Stomach smooth muscle (tissue), 2 donors: ENCODE data around the gene ACAN.

Experiments
- H3K27ac ChIP-seq: one replicate; pipeline ENCODE4 v1.7.0; 2013; ENCODE audit warnings: mild to moderate bottlenecking, low read length, inconsistent platforms
- H3K27me3 ChIP-seq, 2 donors: one replicate each; pipeline ENCODE4 v1.7.0; 2013; ENCODE audit warnings: low read length in 2 of 2; ENCODE audit not compliant: insufficient read depth in 2 of 2, control insufficient read depth in 1 of 2
- H3K36me3 ChIP-seq, 2 donors: one replicate each; pipeline ENCODE4 v1.7.0; 2013; ENCODE audit warnings: low read length in 2 of 2; ENCODE audit not compliant: control insufficient read depth in 2 of 2, insufficient read depth in 2 of 2
- H3K4me1 ChIP-seq: one replicate; pipeline ENCODE4 v1.7.0; 2013; ENCODE audit warnings: low read length; ENCODE audit not compliant: control insufficient read depth, insufficient read depth
- H3K4me3 ChIP-seq, 2 donors: one replicate each; pipeline ENCODE4 v1.7.0; 2013; ENCODE audit warnings: low read length in 2 of 2
- H3K9ac ChIP-seq, 2 donors: one replicate each; pipeline ENCODE4 v1.7.0; 2013; ENCODE audit warnings: low read length in 2 of 2, mild to moderate bottlenecking in 1 of 2
- H3K9me3 ChIP-seq, 2 donors: one replicate each; pipeline ENCODE4 v1.7.0; 2013; ENCODE audit warnings: low read length in 2 of 2; ENCODE audit not compliant: control insufficient read depth in 2 of 2
- donor health status: healthy.
- donor health status: Pancreatic carcinoma.

The ACAN gene

GRCh38 chr15:88863412-88863811 is 60.2 kb downstream of the ACAN start:
- Histone ChIP-seq H3K4me1 (no peaks in the 10 kb centered on the region), H3K36me3 (no peaks in the 10 kb centered on the region), H3K9ac (no peak overlapping the region), H3K9me3 (no peaks in the 10 kb centered on the region), H3K27me3 (peaks cover 0 to 16% of the 10 kb centered on the region in 2 donors), H3K27ac (no peak overlapping the region), H3K4me3 (no peak overlapping the region)

- Histone ChIP-seq H3K27ac (no peak overlapping the region), H3K4me3 (no peak overlapping the region), H3K9me3 (no peaks in the 10 kb centered on the region), H3K27me3 (peaks cover 0 to 7% of the 10 kb centered on the region in 2 donors), H3K36me3 (no peaks in the 10 kb centered on the region), H3K9ac (no peak overlapping the region), H3K4me1 (no peaks in the 10 kb centered on the region)
Observed at GRCh38 chr15:88864861-88865497, 61.7 kb downstream of the ACAN start.

GRCh38 chr15:88865498-88866099 is 62.4 kb downstream of the ACAN start:
- no peak overlapping the region for H3K9ac ChIP-seq
- H3K27me3 ChIP-seq = peaks cover 0 to 3% of the 10 kb centered on the region in 2 donors
- no peaks in the 10 kb centered on the region for H3K4me1 ChIP-seq
- no peak overlapping the region for H3K27ac ChIP-seq
- no peaks in the 10 kb centered on the region for H3K9me3 ChIP-seq
- H3K4me3 ChIP-seq = no peak overlapping the region
- no peaks in the 10 kb centered on the region for H3K36me3 ChIP-seq

- H3K9me3 ChIP-seq = no peaks in the 10 kb centered on the region
Observed at GRCh38 chr15:88866295-88866881, 63.2 kb downstream of the ACAN start.

GRCh38 chr15:88871313-88871712 is 68.1 kb downstream of the ACAN start:
- no peak overlapping the region for H3K4me3 ChIP-seq

More at GRCh38 chr15:88866295-88866881, 63.2 kb downstream of the ACAN start:
- Histone ChIP-seq H3K27me3 (no peaks in the 10 kb centered on the region), H3K4me1 (no peaks in the 10 kb centered on the region), H3K36me3 (no peaks in the 10 kb centered on the region), H3K27ac (no peak overlapping the region), H3K4me3 (no peak overlapping the region), H3K9ac (no peak overlapping the region)

GRCh38 chr15:88872106-88872505 is 68.9 kb downstream of the ACAN start:
- H3K27ac ChIP-seq = no peak overlapping the region
- H3K9me3 ChIP-seq = no peaks in the 10 kb centered on the region
- H3K4me1 ChIP-seq = no peaks in the 10 kb centered on the region
- no peaks in the 10 kb centered on the region for H3K36me3 ChIP-seq
- no peak overlapping the region for H3K4me3 ChIP-seq
- H3K9ac ChIP-seq = no peak overlapping the region
- H3K27me3 ChIP-seq = no peaks in the 10 kb centered on the region

More at GRCh38 chr15:88871313-88871712, 68.1 kb downstream of the ACAN start:
- no peak overlapping the region for H3K27ac ChIP-seq
- no peaks in the 10 kb centered on the region for H3K27me3 ChIP-seq
- no peaks in the 10 kb centered on the region for H3K4me1 ChIP-seq
- no peaks in the 10 kb centered on the region for H3K9me3 ChIP-seq
- H3K9ac ChIP-seq = no peak overlapping the region
- H3K36me3 ChIP-seq = no peaks in the 10 kb centered on the region

- no peaks in the 10 kb centered on the region for H3K4me1 ChIP-seq
- no peak overlapping the region for H3K4me3 ChIP-seq
- no peak overlapping the region for H3K9ac ChIP-seq
- no peaks in the 10 kb centered on the region for H3K9me3 ChIP-seq
- H3K27me3 ChIP-seq = no peaks in the 10 kb centered on the region
- no peak overlapping the region for H3K27ac ChIP-seq
- H3K36me3 ChIP-seq = no peaks in the 10 kb centered on the region
Observed at GRCh38 chr15:88872706-88873105, 69.5 kb downstream of the ACAN start.

- no peaks in the 10 kb centered on the region for H3K9me3 ChIP-seq
Observed at GRCh38 chr15:88873786-88874185, 70.5 kb downstream of the ACAN start.

GRCh38 chr15:88874275-88874674 is 71.0 kb downstream of the ACAN start:
- Histone ChIP-seq H3K9me3 (no peaks in the 10 kb centered on the region), H3K27me3 (no peaks in the 10 kb centered on the region), H3K27ac (no peak overlapping the region), H3K36me3 (no peaks in the 10 kb centered on the region), H3K9ac (no peak overlapping the region), H3K4me3 (no peak overlapping the region), H3K4me1 (no peaks in the 10 kb centered on the region)

More at GRCh38 chr15:88873786-88874185, 70.5 kb downstream of the ACAN start:
- H3K9ac ChIP-seq = no peak overlapping the region
- H3K27ac ChIP-seq = no peak overlapping the region
- H3K4me3 ChIP-seq = no peak overlapping the region
- no peaks in the 10 kb centered on the region for H3K27me3 ChIP-seq
- H3K4me1 ChIP-seq = no peaks in the 10 kb centered on the region
- H3K36me3 ChIP-seq = no peaks in the 10 kb centered on the region

- Histone ChIP-seq H3K27ac (no peak overlapping the region), H3K9ac (no peak overlapping the region)
Observed at GRCh38 chr15:88874684-88875083, 71.4 kb downstream of the ACAN start.

GRCh38 chr15:88876573-88876972 is 73.3 kb downstream of the ACAN start:
- Histone ChIP-seq H3K4me3 (no peak overlapping the region), H3K4me1 (no peaks in the 10 kb centered on the region), H3K27ac (no peak overlapping the region), H3K9ac (no peak overlapping the region), H3K36me3 (no peaks in the 10 kb centered on the region), H3K27me3 (no peaks in the 10 kb centered on the region), H3K9me3 (no peaks in the 10 kb centered on the region)

More at GRCh38 chr15:88874684-88875083, 71.4 kb downstream of the ACAN start:
- H3K4me1 ChIP-seq = no peaks in the 10 kb centered on the region
- H3K27me3 ChIP-seq = no peaks in the 10 kb centered on the region
- no peak overlapping the region for H3K4me3 ChIP-seq
- H3K9me3 ChIP-seq = no peaks in the 10 kb centered on the region
- H3K36me3 ChIP-seq = no peaks in the 10 kb centered on the region
